ENCODE data around the gene MAML1. TPM values are rescaled to one million over a fixed set of nuclear protein-coding genes. Genes with fewer than 3 reads are reported as not detected.

MAML1 gene
- total RNA-seq, 3 donors from 2014 or later (not counting 1 experiment from before 2014, with no cell fraction given), result 28.8 to 45.4 (median 37.6) TPM

GRCh38 chr5:179746872-179747271 lies 14.2 kb downstream of the MAML1 start:
- 86% methylated on average over 1 of the region's 2 CpGs for WGBS (ENCODE audit: insufficient coverage)

GRCh38 chr5:179747811-179748210 lies 15.2 kb downstream of the MAML1 start:
- ATAC-seq (no peak), DNase-seq (no peak)
- Histone ChIP-seq H3K4me1 (ENCODE audit: control insufficient read depth, insufficient read depth, low read length) (peaks cover 2% of the 10 kb centered on the region), H3K27me3 (ENCODE audit: control insufficient read depth, insufficient read depth, low read length) (no peaks in the 10 kb centered on the region), H3K27ac (ENCODE audit: low read length) (no peak overlapping the region), H3K9me3 (ENCODE audit: control insufficient read depth, insufficient read depth, low read length) (no peaks in the 10 kb centered on the region), H3K4me3 (ENCODE audit: low read length) (no peak overlapping the region), H3K36me3 (ENCODE audit: control insufficient read depth, insufficient read depth, low read length) (peaks cover 9% of the 10 kb centered on the region)
- Mint-ChIP-seq H3K4me3 (no peak overlapping the region), H3K27me3 (ENCODE audit: low read depth in 2 of 2) (no peaks in the 10 kb centered on the region), H3K36me3 (no peaks in the 10 kb centered on the region), H3K27ac (peak overlapping the region in 1 of 2 donors; percentile 80), H3K4me1 (peaks cover 34% of the 10 kb centered on the region in 2 donors), H3K9me3 (no peaks in the 10 kb centered on the region)
- intact Hi-C loops (cut with micrococcal nuclease), result no loop called here
- 92% methylated on average over 2 of the region's 3 CpGs for WGBS (ENCODE audit: insufficient coverage)
- TF ChIP-seq CTCF (IDR thresholded peaks at IDR 0.05), result no peak

More at GRCh38 chr5:179746872-179747271, 14.2 kb downstream of the MAML1 start:
- no peak overlapping the region for H3K4me3 Mint-ChIP-seq
- Histone ChIP-seq H3K9me3 (ENCODE audit: control insufficient read depth, insufficient read depth, low read length) (no peaks in the 10 kb centered on the region), H3K27me3 (ENCODE audit: control insufficient read depth, insufficient read depth, low read length) (no peaks in the 10 kb centered on the region), H3K36me3 (ENCODE audit: control insufficient read depth, insufficient read depth, low read length) (peaks cover 9% of the 10 kb centered on the region), H3K4me1 (ENCODE audit: control insufficient read depth, insufficient read depth, low read length) (peaks cover 2% of the 10 kb centered on the region), H3K4me3 (ENCODE audit: low read length) (no peak overlapping the region), H3K27ac (ENCODE audit: low read length) (no peak overlapping the region)
- no peaks in the 10 kb centered on the region for H3K9me3 Mint-ChIP-seq
- peaks cover 32 to 33% of the 10 kb centered on the region in 2 donors for H3K4me1 Mint-ChIP-seq
- TF ChIP-seq CTCF (IDR thresholded peaks at IDR 0.05), result no peak
- ATAC-seq (no peak), DNase-seq (no peak)
- peak overlapping the region in 1 of 2 donors; percentile 7 for H3K27ac Mint-ChIP-seq
- no peaks in the 10 kb centered on the region for H3K36me3 Mint-ChIP-seq
- H3K27me3 Mint-ChIP-seq (ENCODE audit: low read depth in 2 of 2), result no peaks in the 10 kb centered on the region
- intact Hi-C loops (cut with micrococcal nuclease), result no loop called here

GRCh38 chr5:179749857-179750508 lies 17.4 kb downstream of the MAML1 start:
- 85% methylated on average over 8 of the region's 8 CpGs for WGBS (ENCODE audit: insufficient coverage)
- Mint-ChIP-seq H3K9me3 (no peaks in the 10 kb centered on the region), H3K4me3 (no peak overlapping the region), H3K27ac (peak overlapping the region; percentile 32 to 59), H3K36me3 (no peaks in the 10 kb centered on the region), H3K27me3 (ENCODE audit: low read depth in 2 of 2) (no peaks in the 10 kb centered on the region), H3K4me1 (peaks cover 53% of the 10 kb centered on the region in 2 donors)
- TF ChIP-seq CTCF (IDR thresholded peaks at IDR 0.05), result no peak
- no peak for DNase-seq
- no peak for ATAC-seq
- Histone ChIP-seq H3K27me3 (ENCODE audit: control insufficient read depth, insufficient read depth, low read length) (no peaks in the 10 kb centered on the region), H3K4me1 (ENCODE audit: control insufficient read depth, insufficient read depth, low read length) (peaks cover 10% of the 10 kb centered on the region), H3K9me3 (ENCODE audit: control insufficient read depth, insufficient read depth, low read length) (no peaks in the 10 kb centered on the region), H3K27ac (ENCODE audit: low read length) (no peak overlapping the region), H3K36me3 (ENCODE audit: control insufficient read depth, insufficient read depth, low read length) (peaks cover 9% of the 10 kb centered on the region), H3K4me3 (ENCODE audit: low read length) (no peak overlapping the region)
- intact Hi-C loops (cut with micrococcal nuclease), result no loop called here

- H3K36me3 Mint-ChIP-seq, result no peaks in the 10 kb centered on the region
- H3K27ac Mint-ChIP-seq, result peak overlapping the region in 1 of 2 donors; percentile 72
Measured at GRCh38 chr5:179753971-179754370, 21.3 kb downstream of the MAML1 start.

More at GRCh38 chr5:179753971-179754370, 21.3 kb downstream of the MAML1 start:
- no peaks in the 10 kb centered on the region for H3K9me3 ChIP-seq (ENCODE audit: control insufficient read depth, insufficient read depth, low read length)
- peaks cover 9% of the 10 kb centered on the region for H3K36me3 ChIP-seq (ENCODE audit: control insufficient read depth, insufficient read depth, low read length)
- no peak overlapping the region for H3K27ac ChIP-seq (ENCODE audit: low read length)
- Mint-ChIP-seq H3K9me3 (no peaks in the 10 kb centered on the region), H3K4me1 (peaks cover 43 to 47% of the 10 kb centered on the region in 2 donors), H3K27me3 (ENCODE audit: low read depth in 2 of 2) (no peaks in the 10 kb centered on the region), H3K4me3 (no peak overlapping the region)
- no peak for TF ChIP-seq CTCF (IDR thresholded peaks at IDR 0.05)
- ATAC-seq, result no peak
- H3K4me3 ChIP-seq (ENCODE audit: low read length), result no peak overlapping the region
- intact Hi-C loops (cut with micrococcal nuclease), result no loop called here
- DNase-seq, result no peak
- H3K27me3 ChIP-seq (ENCODE audit: control insufficient read depth, insufficient read depth, low read length), result no peaks in the 10 kb centered on the region
- H3K4me1 ChIP-seq (ENCODE audit: control insufficient read depth, insufficient read depth, low read length), result peaks cover 12% of the 10 kb centered on the region
- WGBS (ENCODE audit: insufficient coverage), result 94% methylated on average over 5 of the region's 5 CpGs
